ENCODE data around the gene RPLP2. TPM values are rescaled to one million over a fixed set of nuclear protein-coding genes. Genes with fewer than 3 reads are reported as not detected.

The RPLP2 gene
- polyA plus RNA-seq, 1 experiment = 1,199 TPM

DNA sequence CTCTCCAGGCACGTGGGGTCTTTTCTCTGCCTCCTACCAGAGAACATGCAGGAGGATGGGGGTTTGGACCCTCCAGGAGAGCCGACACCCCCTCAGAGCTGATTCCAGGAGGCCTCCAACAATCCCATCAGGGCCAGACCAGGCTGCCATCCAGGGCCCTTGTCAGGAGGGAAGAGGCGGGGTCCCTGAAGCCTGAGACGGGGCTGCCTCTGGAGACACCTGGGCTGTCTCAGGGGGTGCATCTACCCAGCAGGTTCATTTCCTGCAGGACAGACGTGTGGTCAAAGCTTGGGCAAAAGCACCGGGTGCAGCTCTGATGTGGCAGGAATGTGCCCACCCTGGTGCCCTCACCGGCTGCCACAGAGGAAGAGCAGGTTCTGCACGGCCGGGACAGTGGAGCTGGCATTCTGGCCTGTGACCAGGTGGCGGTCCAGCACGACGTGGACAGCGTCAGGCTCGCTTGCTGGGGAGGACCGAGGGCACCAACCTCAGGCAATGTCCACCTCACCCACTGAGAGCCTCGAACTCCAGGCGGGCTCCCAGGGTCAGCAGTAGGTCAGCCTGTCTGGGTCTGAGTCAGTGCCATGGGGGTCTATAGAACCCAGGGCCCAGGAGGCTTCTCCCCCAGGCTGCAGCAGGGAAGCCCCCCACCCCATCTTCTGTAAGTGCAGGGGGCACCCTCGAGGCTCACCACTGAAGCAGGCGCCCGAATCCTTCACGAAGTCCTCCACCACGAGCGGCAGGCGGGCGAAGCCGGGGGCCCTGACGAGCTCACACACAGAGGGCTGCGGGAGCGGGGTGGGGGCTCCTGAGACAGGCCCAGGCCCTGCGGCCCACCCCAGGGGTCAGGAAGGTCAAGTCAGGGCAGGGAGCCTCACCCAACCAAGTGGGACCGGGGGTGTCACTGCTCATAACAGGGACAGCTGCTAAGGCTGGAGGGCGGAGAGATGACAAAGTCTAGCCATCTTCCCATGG, 38.8 kb upstream of the RPLP2 start:
- no peak for DNase-seq (ENCODE audit: low read depth)
- no peak overlapping the region for H3K4me3 ChIP-seq (ENCODE audit: low read depth, low read length)
- CTCF ChIA-PET = interaction anchor here (0.8 kb wide), 1 partner anchor 42 kb away, joined by 3 read pairs; no protein-coding TSS in a partner anchor
- TF ChIP-seq, protein P1, sequence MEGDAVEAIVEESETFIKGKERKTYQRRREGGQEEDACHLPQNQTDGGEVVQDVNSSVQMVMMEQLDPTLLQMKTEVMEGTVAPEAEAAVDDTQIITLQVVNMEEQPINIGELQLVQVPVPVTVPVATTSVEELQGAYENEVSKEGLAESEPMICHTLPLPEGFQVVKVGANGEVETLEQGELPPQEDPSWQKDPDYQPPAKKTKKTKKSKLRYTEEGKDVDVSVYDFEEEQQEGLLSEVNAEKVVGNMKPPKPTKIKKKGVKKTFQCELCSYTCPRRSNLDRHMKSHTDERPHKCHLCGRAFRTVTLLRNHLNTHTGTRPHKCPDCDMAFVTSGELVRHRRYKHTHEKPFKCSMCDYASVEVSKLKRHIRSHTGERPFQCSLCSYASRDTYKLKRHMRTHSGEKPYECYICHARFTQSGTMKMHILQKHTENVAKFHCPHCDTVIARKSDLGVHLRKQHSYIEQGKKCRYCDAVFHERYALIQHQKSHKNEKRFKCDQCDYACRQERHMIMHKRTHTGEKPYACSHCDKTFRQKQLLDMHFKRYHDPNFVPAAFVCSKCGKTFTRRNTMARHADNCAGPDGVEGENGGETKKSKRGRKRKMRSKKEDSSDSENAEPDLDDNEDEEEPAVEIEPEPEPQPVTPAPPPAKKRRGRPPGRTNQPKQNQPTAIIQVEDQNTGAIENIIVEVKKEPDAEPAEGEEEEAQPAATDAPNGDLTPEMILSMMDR (IDR thresholded peaks at IDR 0.05; ENCODE audit: insufficient read depth, low read depth, low read length) = no peak
- no peaks in the 10 kb centered on the region for H3K27me3 ChIP-seq (ENCODE audit: control insufficient read depth, insufficient read depth, low read length)
- POLR2A ChIA-PET = no interaction called here
- H3K36me3 ChIP-seq (ENCODE audit: control insufficient read depth, insufficient read depth, low read length) = peaks cover 37% of the 10 kb centered on the region

- Histone ChIP-seq H3K36me3 (ENCODE audit: control insufficient read depth, insufficient read depth, low read length) (peaks cover 32% of the 10 kb centered on the region), H3K4me3 (ENCODE audit: low read depth, low read length) (no peak overlapping the region), H3K27me3 (ENCODE audit: control insufficient read depth, insufficient read depth, low read length) (no peaks in the 10 kb centered on the region)
- no peak for DNase-seq (ENCODE audit: low read depth)
- TF ChIP-seq, protein P1 (IDR thresholded peaks at IDR 0.05; ENCODE audit: insufficient read depth, low read depth, low read length) = no peak
- ChIA-PET POLR2A (no interaction called here), CTCF (interaction anchor here (0.8 kb wide), 1 partner anchor 43 kb away, joined by 3 read pairs; no protein-coding TSS in a partner anchor)
Measured at GRCh38 chr11:771617-772204, 38.1 kb upstream of the RPLP2 start.

- ChIA-PET POLR2A (no interaction called here), CTCF (no interaction called here)
- Histone ChIP-seq H3K4me3 (ENCODE audit: low read depth, low read length) (no peak overlapping the region), H3K27me3 (ENCODE audit: control insufficient read depth, insufficient read depth, low read length) (no peaks in the 10 kb centered on the region), H3K36me3 (ENCODE audit: control insufficient read depth, insufficient read depth, low read length) (peaks cover 27% of the 10 kb centered on the region)
- TF ChIP-seq, protein P1 (IDR thresholded peaks at IDR 0.05; ENCODE audit: insufficient read depth, low read depth, low read length) = no peak
- DNase-seq (ENCODE audit: low read depth) = no peak
Measured at GRCh38 chr11:772429-773390, 37.1 kb upstream of the RPLP2 start.

- TF ChIP-seq, protein P1 (IDR thresholded peaks at IDR 0.05; ENCODE audit: insufficient read depth, low read depth, low read length) = no peak
- Histone ChIP-seq H3K36me3 (ENCODE audit: control insufficient read depth, insufficient read depth, low read length) (peaks cover 27% of the 10 kb centered on the region), H3K27me3 (ENCODE audit: control insufficient read depth, insufficient read depth, low read length) (no peaks in the 10 kb centered on the region), H3K4me3 (ENCODE audit: low read depth, low read length) (no peak overlapping the region)
- ChIA-PET CTCF (no interaction called here), POLR2A (no interaction called here)
- no peak for DNase-seq (ENCODE audit: low read depth)
Measured at GRCh38 chr11:773425-773824, 36.3 kb upstream of the RPLP2 start.

All from BJ (cell line).